WTC11 (cell line): Measurements from ENCODE around the gene DIP2A. TPM values are rescaled to one million over a fixed set of nuclear protein-coding genes. Genes with fewer than 3 reads are reported as not detected.

Experiments used
- ATAC-seq: fragments of 200-7000 bp; cut with Tn5 transposase; 2 replicates; pipeline ENCODE4 v1.10.0; 2021; ENCODE audit warnings: mild to moderate bottlenecking, moderate library complexity
- CTCF ChIA-PET: fragments of 300-600 bp; sonication (Branson Sonifier 250); formaldehyde crosslinking; loops from one replicate; lab custom pipeline; 2021; ENCODE audit warnings: antibody characterized with exemption; lab: Charles Lee
- POLR2A ChIA-PET: fragments of 350-600 bp; sonication (Branson Sonifier 250); formaldehyde crosslinking; loops from one replicate; lab custom pipeline; 2021; ENCODE audit warnings: antibody characterized with exemption; lab: Charles Lee
- DNase-seq: peaks from one replicate; pipeline ENCODE4 v3.0.0; 2021; ENCODE audit warnings: low spot score
- H3K27ac Mint-ChIP-seq: 2 replicates; pipeline ENCODE4 v1.8.0; 2021; ENCODE audit warnings: mixed read lengths
- H3K27me3 Mint-ChIP-seq: 2 replicates; pipeline ENCODE4 v1.8.0; 2021; ENCODE audit warnings: low read depth, mild to moderate bottlenecking, moderate library complexity, mixed read lengths
- H3K36me3 Mint-ChIP-seq: 2 replicates; pipeline ENCODE4 v1.8.0; 2021; ENCODE audit warnings: mixed read lengths
- H3K4me1 Mint-ChIP-seq: 2 replicates; pipeline ENCODE4 v1.8.0; 2022; ENCODE audit warnings: mixed read lengths
- H3K4me3 Mint-ChIP-seq: 2 replicates; pipeline ENCODE4 v1.8.0; 2021; ENCODE audit warnings: mild to moderate bottlenecking, moderate library complexity, mixed read lengths
- H3K9me3 Mint-ChIP-seq: 2 replicates; pipeline ENCODE4 v1.8.0; 2021; ENCODE audit warnings: mixed read lengths
- ATF1 ChIP-seq: sonication (generic); formaldehyde crosslinking; IDR thresholded peaks from 2 replicates; pipeline ENCODE4 v1.8.1; 2023; ENCODE audit warnings: mild to moderate bottlenecking, moderate library complexity, missing genetic modification reagents
- CREM ChIP-seq: sonication (generic); formaldehyde crosslinking; IDR thresholded peaks from 2 replicates; pipeline ENCODE4 v1.8.1; 2022; ENCODE audit warnings: mild to moderate bottlenecking, missing genetic modification reagents, moderate library complexity
- ESRRA ChIP-seq: sonication (generic); formaldehyde crosslinking; IDR thresholded peaks from 2 replicates; pipeline ENCODE4 v1.8.1; 2022; ENCODE audit warnings: mild to moderate bottlenecking, missing genetic modification reagents, borderline replicate concordance
- FOXJ3 ChIP-seq: sonication (generic); formaldehyde crosslinking; IDR thresholded peaks from 2 replicates; pipeline ENCODE4 v1.9.0; 2021; ENCODE audit warnings: missing genetic modification reagents, mild to moderate bottlenecking, borderline replicate concordance
- FOXP1 ChIP-seq: sonication (generic); formaldehyde crosslinking; IDR thresholded peaks from 2 replicates; pipeline ENCODE4 v1.8.0; 2022; ENCODE audit warnings: missing genetic modification reagents, mild to moderate bottlenecking, moderate library complexity, borderline replicate concordance
- GRHL2 ChIP-seq: fragments of 250-450 bp; sonication (Bioruptor Pico); IDR thresholded peaks from 2 replicates; pipeline ENCODE4 v1.8.0; 2022; ENCODE audit warnings: mild to moderate bottlenecking, moderate library complexity; ENCODE audit not compliant: insufficient replicate concordance, severe bottlenecking
- GTF2I ChIP-seq: fragments of 250-450 bp; sonication (Bioruptor Pico); conservative IDR thresholded peaks from 2 replicates; pipeline ENCODE4 v1.4.0; 2021; ENCODE audit warnings: mild to moderate bottlenecking
- PRRX2 ChIP-seq: fragments of 250-450 bp; sonication (Bioruptor Pico); IDR thresholded peaks from 2 replicates; pipeline ENCODE4 v1.8.0; 2021; ENCODE audit warnings: mild to moderate bottlenecking
- RORB ChIP-seq: fragments of 250-450 bp; sonication (Bioruptor Pico); IDR thresholded peaks from 2 replicates; pipeline ENCODE4 v1.9.0; 2021; ENCODE audit warnings: mild to moderate bottlenecking
- SMAD4 ChIP-seq: sonication (generic); formaldehyde crosslinking; IDR thresholded peaks from 2 replicates; pipeline ENCODE4 v1.8.0; 2022; ENCODE audit warnings: mild to moderate bottlenecking, missing genetic modification reagents
- SOX15 ChIP-seq: fragments of 250-450 bp; sonication (Bioruptor Pico); IDR thresholded peaks from 2 replicates; pipeline ENCODE4 v1.9.0; 2021; ENCODE audit warnings: mild to moderate bottlenecking
- ZBTB21 ChIP-seq: sonication (generic); formaldehyde crosslinking; IDR thresholded peaks from 2 replicates; pipeline ENCODE4 v1.8.1; 2023; ENCODE audit warnings: mild to moderate bottlenecking, missing genetic modification reagents, borderline replicate concordance
- ZNF396 ChIP-seq: fragments of 250-450 bp; sonication (Bioruptor Pico); IDR thresholded peaks from 2 replicates; pipeline ENCODE4 v1.8.0; 2021; ENCODE audit warnings: mild to moderate bottlenecking, moderate library complexity, borderline replicate concordance
- total RNA-seq: library from RNA; stranded (reverse); gene quantifications from 3 replicates; pipeline ENCODE4 v1.2.3, GENCODE V29; 2021
- TF ChIP-seq, protein P1 (sequence below): sonication (generic); formaldehyde crosslinking; IDR thresholded peaks from 2 replicates; pipeline ENCODE4 v1.8.1; 2023; ENCODE audit warnings: mild to moderate bottlenecking, missing genetic modification reagents
- TF ChIP-seq, protein P2 (sequence below): fragments of 250-450 bp; sonication (Bioruptor Pico); IDR thresholded peaks from 2 replicates; pipeline ENCODE4 v1.9.0; 2021; ENCODE audit warnings: mild to moderate bottlenecking
- TF ChIP-seq, protein P3 (sequence below): sonication (generic); formaldehyde crosslinking; IDR thresholded peaks from 2 replicates; pipeline ENCODE4 v1.8.0; 2023; ENCODE audit warnings: missing genetic modification reagents, mild to moderate bottlenecking, borderline replicate concordance

The DIP2A gene
- total RNA-seq, 1 experiment from 2014 or later, result 39.4 TPM

DNA sequence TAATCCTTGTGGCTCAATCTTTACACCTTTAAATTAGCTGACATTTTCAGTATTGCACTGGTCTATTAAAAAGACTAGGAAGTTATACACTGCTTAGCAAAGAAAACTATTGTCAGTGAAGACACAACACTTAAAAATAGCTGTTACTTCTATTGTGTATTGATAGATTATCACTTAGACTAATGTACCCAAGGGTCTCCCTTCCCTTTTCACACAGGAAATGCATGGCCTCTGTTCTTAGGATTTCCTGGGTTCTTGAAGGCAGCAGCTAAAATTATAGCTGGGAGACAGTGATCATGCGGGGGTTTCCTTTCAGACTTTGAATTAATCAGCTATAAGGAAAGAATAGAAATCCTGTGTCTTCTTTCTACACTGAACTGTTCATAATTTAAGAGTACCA, 12.8 kb downstream of the DIP2A start:
- Mint-ChIP-seq H3K4me3 (no peak overlapping the region), H3K36me3 (peaks cover 2% of the 10 kb centered on the region; the same call in 1 of the 2 replicates), H3K27ac (no peak overlapping the region), H3K27me3 (no peaks in the 10 kb centered on the region), H3K4me1 (0 out of 2 replicates have a peak, but pooled peaks cover 4% of the 10 kb centered on the region), H3K9me3 (peaks cover 3% of the 10 kb centered on the region; the same call in 1 of the 2 replicates)
- TF ChIP-seq, protein P1, sequence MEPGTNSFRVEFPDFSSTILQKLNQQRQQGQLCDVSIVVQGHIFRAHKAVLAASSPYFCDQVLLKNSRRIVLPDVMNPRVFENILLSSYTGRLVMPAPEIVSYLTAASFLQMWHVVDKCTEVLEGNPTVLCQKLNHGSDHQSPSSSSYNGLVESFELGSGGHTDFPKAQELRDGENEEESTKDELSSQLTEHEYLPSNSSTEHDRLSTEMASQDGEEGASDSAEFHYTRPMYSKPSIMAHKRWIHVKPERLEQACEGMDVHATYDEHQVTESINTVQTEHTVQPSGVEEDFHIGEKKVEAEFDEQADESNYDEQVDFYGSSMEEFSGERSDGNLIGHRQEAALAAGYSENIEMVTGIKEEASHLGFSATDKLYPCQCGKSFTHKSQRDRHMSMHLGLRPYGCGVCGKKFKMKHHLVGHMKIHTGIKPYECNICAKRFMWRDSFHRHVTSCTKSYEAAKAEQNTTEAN (CRISPR knock-in tag), result no peak
- TF ChIP-seq RORB (CRISPR knock-in tag), result no peak
- TF ChIP-seq GTF2I, result no peak
- TF ChIP-seq, protein P2, sequence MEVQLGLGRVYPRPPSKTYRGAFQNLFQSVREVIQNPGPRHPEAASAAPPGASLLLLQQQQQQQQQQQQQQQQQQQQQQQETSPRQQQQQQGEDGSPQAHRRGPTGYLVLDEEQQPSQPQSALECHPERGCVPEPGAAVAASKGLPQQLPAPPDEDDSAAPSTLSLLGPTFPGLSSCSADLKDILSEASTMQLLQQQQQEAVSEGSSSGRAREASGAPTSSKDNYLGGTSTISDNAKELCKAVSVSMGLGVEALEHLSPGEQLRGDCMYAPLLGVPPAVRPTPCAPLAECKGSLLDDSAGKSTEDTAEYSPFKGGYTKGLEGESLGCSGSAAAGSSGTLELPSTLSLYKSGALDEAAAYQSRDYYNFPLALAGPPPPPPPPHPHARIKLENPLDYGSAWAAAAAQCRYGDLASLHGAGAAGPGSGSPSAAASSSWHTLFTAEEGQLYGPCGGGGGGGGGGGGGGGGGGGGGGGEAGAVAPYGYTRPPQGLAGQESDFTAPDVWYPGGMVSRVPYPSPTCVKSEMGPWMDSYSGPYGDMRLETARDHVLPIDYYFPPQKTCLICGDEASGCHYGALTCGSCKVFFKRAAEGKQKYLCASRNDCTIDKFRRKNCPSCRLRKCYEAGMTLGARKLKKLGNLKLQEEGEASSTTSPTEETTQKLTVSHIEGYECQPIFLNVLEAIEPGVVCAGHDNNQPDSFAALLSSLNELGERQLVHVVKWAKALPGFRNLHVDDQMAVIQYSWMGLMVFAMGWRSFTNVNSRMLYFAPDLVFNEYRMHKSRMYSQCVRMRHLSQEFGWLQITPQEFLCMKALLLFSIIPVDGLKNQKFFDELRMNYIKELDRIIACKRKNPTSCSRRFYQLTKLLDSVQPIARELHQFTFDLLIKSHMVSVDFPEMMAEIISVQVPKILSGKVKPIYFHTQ (CRISPR knock-in tag), result no peak
- TF ChIP-seq FOXP1 (CRISPR knock-in tag), result no peak
- no peak for TF ChIP-seq ZNF396 (CRISPR knock-in tag)
- no peak for TF ChIP-seq PRRX2 (CRISPR knock-in tag)
- no peak for TF ChIP-seq ATF1
- no peak for TF ChIP-seq ESRRA (CRISPR knock-in tag)
- POLR2A ChIA-PET, result interaction anchor here (0.7 kb wide), 1 partner anchor 196 kb away, joined by 6 read pairs; no protein-coding TSS in a partner anchor
- CTCF ChIA-PET, result no interaction called here
- no peak for ATAC-seq
- DNase-seq, result no peak

DNA sequence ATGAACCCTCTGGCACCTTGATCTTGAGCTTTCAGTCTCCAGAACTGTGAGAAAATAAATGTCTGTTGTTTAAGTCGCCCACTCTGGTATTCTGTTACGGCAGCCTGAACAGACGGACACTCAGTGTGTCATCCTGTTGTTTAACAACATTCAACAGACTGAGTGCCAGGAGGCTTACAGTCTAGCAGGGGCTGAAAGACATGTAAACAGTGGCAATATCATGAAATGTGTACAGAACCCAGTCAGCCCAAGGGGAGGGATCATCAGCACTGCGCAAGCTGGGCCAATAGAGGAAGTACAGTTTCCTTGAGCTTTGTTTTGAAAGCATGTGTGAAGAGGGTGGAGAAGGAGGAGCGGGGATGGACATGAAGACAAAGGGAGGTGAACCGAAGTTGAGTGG, 13.6 kb downstream of the DIP2A start:
- no peak overlapping the region for H3K27ac Mint-ChIP-seq
- ChIA-PET CTCF (no interaction called here), POLR2A (no interaction called here)
- no peak for DNase-seq
- TF ChIP-seq, protein P3, sequence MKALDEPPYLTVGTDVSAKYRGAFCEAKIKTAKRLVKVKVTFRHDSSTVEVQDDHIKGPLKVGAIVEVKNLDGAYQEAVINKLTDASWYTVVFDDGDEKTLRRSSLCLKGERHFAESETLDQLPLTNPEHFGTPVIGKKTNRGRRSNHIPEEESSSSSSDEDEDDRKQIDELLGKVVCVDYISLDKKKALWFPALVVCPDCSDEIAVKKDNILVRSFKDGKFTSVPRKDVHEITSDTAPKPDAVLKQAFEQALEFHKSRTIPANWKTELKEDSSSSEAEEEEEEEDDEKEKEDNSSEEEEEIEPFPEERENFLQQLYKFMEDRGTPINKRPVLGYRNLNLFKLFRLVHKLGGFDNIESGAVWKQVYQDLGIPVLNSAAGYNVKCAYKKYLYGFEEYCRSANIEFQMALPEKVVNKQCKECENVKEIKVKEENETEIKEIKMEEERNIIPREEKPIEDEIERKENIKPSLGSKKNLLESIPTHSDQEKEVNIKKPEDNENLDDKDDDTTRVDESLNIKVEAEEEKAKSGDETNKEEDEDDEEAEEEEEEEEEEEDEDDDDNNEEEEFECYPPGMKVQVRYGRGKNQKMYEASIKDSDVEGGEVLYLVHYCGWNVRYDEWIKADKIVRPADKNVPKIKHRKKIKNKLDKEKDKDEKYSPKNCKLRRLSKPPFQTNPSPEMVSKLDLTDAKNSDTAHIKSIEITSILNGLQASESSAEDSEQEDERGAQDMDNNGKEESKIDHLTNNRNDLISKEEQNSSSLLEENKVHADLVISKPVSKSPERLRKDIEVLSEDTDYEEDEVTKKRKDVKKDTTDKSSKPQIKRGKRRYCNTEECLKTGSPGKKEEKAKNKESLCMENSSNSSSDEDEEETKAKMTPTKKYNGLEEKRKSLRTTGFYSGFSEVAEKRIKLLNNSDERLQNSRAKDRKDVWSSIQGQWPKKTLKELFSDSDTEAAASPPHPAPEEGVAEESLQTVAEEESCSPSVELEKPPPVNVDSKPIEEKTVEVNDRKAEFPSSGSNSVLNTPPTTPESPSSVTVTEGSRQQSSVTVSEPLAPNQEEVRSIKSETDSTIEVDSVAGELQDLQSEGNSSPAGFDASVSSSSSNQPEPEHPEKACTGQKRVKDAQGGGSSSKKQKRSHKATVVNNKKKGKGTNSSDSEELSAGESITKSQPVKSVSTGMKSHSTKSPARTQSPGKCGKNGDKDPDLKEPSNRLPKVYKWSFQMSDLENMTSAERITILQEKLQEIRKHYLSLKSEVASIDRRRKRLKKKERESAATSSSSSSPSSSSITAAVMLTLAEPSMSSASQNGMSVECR (CRISPR knock-in tag), result no peak
- TF ChIP-seq CREM (CRISPR knock-in tag) (no peak), GRHL2 (CRISPR knock-in tag) (no peak), FOXJ3 (CRISPR knock-in tag) (no peak), FOXP1 (CRISPR knock-in tag) (no peak), SOX15 (CRISPR knock-in tag) (no peak), SMAD4 (CRISPR knock-in tag) (no peak), ZBTB21 (CRISPR knock-in tag) (no peak)
- no peaks in the 10 kb centered on the region for H3K27me3 Mint-ChIP-seq
- H3K4me3 Mint-ChIP-seq, result no peak overlapping the region
- peaks cover 6% of the 10 kb centered on the region for H3K36me3 Mint-ChIP-seq
- no peak for ATAC-seq
- H3K4me1 Mint-ChIP-seq, result 0 out of 2 replicates have a peak, but pooled peaks cover 4% of the 10 kb centered on the region
- H3K9me3 Mint-ChIP-seq, result peaks cover 3% of the 10 kb centered on the region; the same call in 1 of the 2 replicates
